IPS-15b (cell line): ENCODE data around the gene MSH3.
"Not testable (repeated sequence)": the region's sequence is repeated elsewhere in the genome, so short reads cannot be mapped to it uniquely, and the experiment has no call there.

Experiments used
- H3K27me3 ChIP-seq: one replicate; pipeline ENCODE4 v1.6.1; 2013; ENCODE audit warnings: low read length; ENCODE audit not compliant: control insufficient read depth, insufficient read depth
- H3K36me3 ChIP-seq: one replicate; pipeline ENCODE4 v1.6.1; 2013; ENCODE audit warnings: low read length; ENCODE audit not compliant: control insufficient read depth, insufficient read depth
- H3K4me1 ChIP-seq: one replicate; pipeline ENCODE4 v1.6.1; 2013; ENCODE audit warnings: mild to moderate bottlenecking, low read length; ENCODE audit not compliant: control insufficient read depth, insufficient read depth
- H3K4me3 ChIP-seq: one replicate; pipeline ENCODE4 v1.5.1; 2013; ENCODE audit warnings: low read depth, low read length
- H3K9ac ChIP-seq: one replicate; pipeline ENCODE4 v1.6.1; 2013; ENCODE audit warnings: low read depth, mild to moderate bottlenecking, low read length
- H3K9me3 ChIP-seq: one replicate; pipeline ENCODE4 v1.6.1; 2013; ENCODE audit warnings: mild to moderate bottlenecking, low read length; ENCODE audit not compliant: control insufficient read depth, insufficient read depth

The MSH3 gene

GRCh38 chr5:80739898-80740297 lies 85.4 kb downstream of the MSH3 start:
- H3K36me3 ChIP-seq, result no peaks in the 10 kb centered on the region
- no peaks in the 10 kb centered on the region for H3K27me3 ChIP-seq
- H3K9ac ChIP-seq, result no peak overlapping the region
- H3K4me1 ChIP-seq, result no peaks in the 10 kb centered on the region
- no peaks in the 10 kb centered on the region for H3K9me3 ChIP-seq
- H3K4me3 ChIP-seq, result no peak overlapping the region

GRCh38 chr5:80740488-80740887 lies 86.0 kb downstream of the MSH3 start:
- not testable (repeated sequence) for H3K4me1 ChIP-seq, H3K36me3 ChIP-seq, H3K27me3 ChIP-seq, H3K9ac ChIP-seq, H3K9me3 ChIP-seq, H3K4me3 ChIP-seq

- Histone ChIP-seq H3K36me3 (no peaks in the 10 kb centered on the region), H3K9ac (no peak overlapping the region), H3K4me1 (no peaks in the 10 kb centered on the region), H3K4me3 (no peak overlapping the region), H3K27me3 (no peaks in the 10 kb centered on the region), H3K9me3 (no peaks in the 10 kb centered on the region)
These were observed 86.5 kb downstream of the MSH3 start for GRCh38 chr5:80740999-80741398.

- no peak overlapping the region for H3K4me3 ChIP-seq
- H3K9ac ChIP-seq, result no peak overlapping the region
- H3K9me3 ChIP-seq, result no peaks in the 10 kb centered on the region
- H3K4me1 ChIP-seq, result peaks cover 9% of the 10 kb centered on the region
- H3K36me3 ChIP-seq, result no peaks in the 10 kb centered on the region
- H3K27me3 ChIP-seq, result no peaks in the 10 kb centered on the region
These were observed 89.7 kb downstream of the MSH3 start for GRCh38 chr5:80744149-80744548.

GRCh38 chr5:80745490-80745889 lies 91.0 kb downstream of the MSH3 start:
- H3K9ac ChIP-seq, result no peak overlapping the region
- no peaks in the 10 kb centered on the region for H3K36me3 ChIP-seq
- no peak overlapping the region for H3K4me3 ChIP-seq
- H3K9me3 ChIP-seq, result no peaks in the 10 kb centered on the region
- H3K4me1 ChIP-seq, result peaks cover 9% of the 10 kb centered on the region
- no peaks in the 10 kb centered on the region for H3K27me3 ChIP-seq

- H3K36me3 ChIP-seq, result no peaks in the 10 kb centered on the region
- H3K9ac ChIP-seq, result no peak overlapping the region
- H3K4me1 ChIP-seq, result peaks cover 9% of the 10 kb centered on the region
- H3K9me3 ChIP-seq, result no peaks in the 10 kb centered on the region
- H3K27me3 ChIP-seq, result no peaks in the 10 kb centered on the region
- no peak overlapping the region for H3K4me3 ChIP-seq
These were observed 93.5 kb downstream of the MSH3 start for GRCh38 chr5:80747922-80748321.

- no peaks in the 10 kb centered on the region for H3K27me3 ChIP-seq
- H3K36me3 ChIP-seq, result no peaks in the 10 kb centered on the region
- H3K4me1 ChIP-seq, result peaks cover 17% of the 10 kb centered on the region
- no peaks in the 10 kb centered on the region for H3K9me3 ChIP-seq
- no peak overlapping the region for H3K9ac ChIP-seq
- H3K4me3 ChIP-seq, result no peak overlapping the region
These were observed 98.0 kb downstream of the MSH3 start for GRCh38 chr5:80752427-80752826.

- Histone ChIP-seq H3K9ac (no peak overlapping the region), H3K36me3 (no peaks in the 10 kb centered on the region), H3K4me3 (no peak overlapping the region), H3K4me1 (peaks cover 12% of the 10 kb centered on the region), H3K27me3 (no peaks in the 10 kb centered on the region), H3K9me3 (no peaks in the 10 kb centered on the region)
These were observed 99.3 kb downstream of the MSH3 start for GRCh38 chr5:80753712-80754111.

GRCh38 chr5:80754900-80755299 lies 100.4 kb downstream of the MSH3 start:
- no peak overlapping the region for H3K9ac ChIP-seq
- no peaks in the 10 kb centered on the region for H3K9me3 ChIP-seq
- peaks cover 12% of the 10 kb centered on the region for H3K4me1 ChIP-seq
- H3K27me3 ChIP-seq, result no peaks in the 10 kb centered on the region
- H3K36me3 ChIP-seq, result no peaks in the 10 kb centered on the region
- no peak overlapping the region for H3K4me3 ChIP-seq

GRCh38 chr5:80755626-80756025 lies 101.2 kb downstream of the MSH3 start:
- Histone ChIP-seq H3K4me1 (peaks cover 12% of the 10 kb centered on the region), H3K4me3 (no peak overlapping the region), H3K27me3 (no peaks in the 10 kb centered on the region), H3K9me3 (no peaks in the 10 kb centered on the region), H3K36me3 (no peaks in the 10 kb centered on the region), H3K9ac (no peak overlapping the region)

GRCh38 chr5:80756292-80756691 lies 101.8 kb downstream of the MSH3 start:
- Histone ChIP-seq H3K27me3 (no peaks in the 10 kb centered on the region), H3K4me1 (peaks cover 16% of the 10 kb centered on the region), H3K36me3 (no peaks in the 10 kb centered on the region), H3K9me3 (no peaks in the 10 kb centered on the region), H3K4me3 (no peak overlapping the region), H3K9ac (no peak overlapping the region)

- Histone ChIP-seq H3K36me3 (no peaks in the 10 kb centered on the region), H3K27me3 (no peaks in the 10 kb centered on the region), H3K4me1 (peaks cover 16% of the 10 kb centered on the region), H3K9ac (no peak overlapping the region), H3K4me3 (no peak overlapping the region), H3K9me3 (no peaks in the 10 kb centered on the region)
These were observed 102.8 kb downstream of the MSH3 start for GRCh38 chr5:80757290-80757689.
